Measurements from ENCODE around the gene PGC. TPM values are rescaled to one million over a fixed set of nuclear protein-coding genes. Genes with fewer than 3 reads are reported as not detected.
A peak's percentile ranks its signal among the peaks of the same experiment; 100 is the strongest.

The PGC gene
- total and polyA plus RNA-seq, 2 of the 8 experiments (the other 6 are each of a cell fraction or from before 2014, with no cell fraction given): 0.09 TPM; not detected in 1

- H4K8ac ChIP-seq (ENCODE audit: extremely low read depth, insufficient read depth, low read length): no peak overlapping the region
- H3K9me3 ChIP-seq (ENCODE audit: insufficient read depth in 2 of 2, low read depth in 1 of 2, low read length in 1 of 2): no peaks in the 10 kb centered on the region
- H2AK5ac ChIP-seq (ENCODE audit: low read depth, low read length): no peak overlapping the region
- H3K27ac ChIP-seq (ENCODE audit: low read depth, low read length): no peak overlapping the region
- TF ChIP-seq RXRA (IDR thresholded peaks at IDR 0.05; ENCODE audit: insufficient read depth, low read depth, low read length): no peak
- TF ChIP-seq SIN3A (conservative IDR thresholded peaks at IDR 0.05 in 1 of 2, IDR thresholded peaks at IDR 0.05 in 1 of 2; ENCODE audit: low read depth in 1 of 2, low read length in 2 of 2): 0 out of 4 replicates have a peak, but pooled peaks of 1 of the 2 experiments have one; percentile 13
- no peak overlapping the region for H3K9ac ChIP-seq (replicated peaks in 1 of 4; ENCODE audit: extremely low read depth in 1 of 4, low read depth in 3 of 4, low read length in 3 of 4)
- H3K4me2 ChIP-seq (ENCODE audit: insufficient read depth in 1 of 2, low read depth in 2 of 2, low read length in 2 of 2): peak overlapping the region; percentile 6 to 33; a peak in 1 of 4 replicates
- WGBS, 2 experiments (ENCODE audit: extremely low coverage in 1 of 2, insufficient coverage in 1 of 2, insufficient read length in 1 of 2, insufficient replicate concordance in 2 of 2, low coverage in 1 of 2, low lambda C conversion rate in 2 of 2, missing lambda C conversion rate in 1 of 2): 62% methylated on average over 7 of the region's 7 CpGs; no CpG with 5 or more reads in 1 of the 2 experiments
- no peak overlapping the region for H2BK12ac ChIP-seq (ENCODE audit: low read depth, low read length)
- H2BK20ac ChIP-seq (ENCODE audit: low read length): peak overlapping the region; percentile 80; the same call in 1 of the 2 replicates
- H4K5ac ChIP-seq (ENCODE audit: insufficient read length, low read depth, low read length): peak overlapping the region; percentile 23
- no peak overlapping the region for H3K4ac ChIP-seq (replicated peaks; ENCODE audit: insufficient read length, low read depth, low read length)
- H3K79me1 ChIP-seq (ENCODE audit: low read depth, low read length): no peaks in the 10 kb centered on the region
- no peak for FAIRE-seq
- no peak overlapping the region for H3K14ac ChIP-seq (ENCODE audit: insufficient read length)
- H4K91ac ChIP-seq (replicated peaks; ENCODE audit: insufficient read length, low read length): peak overlapping the region; percentile 78
- H3K4me1 ChIP-seq (replicated peaks in 1 of 4; ENCODE audit: control insufficient read depth in 3 of 4, insufficient read depth in 4 of 4, low read length in 3 of 4): peaks cover 12 to 37% (median 23%) of the 10 kb centered on the region in 4 experiments
- H3K18ac ChIP-seq (ENCODE audit: extremely low read depth, low read length): peak overlapping the region; percentile 75; the same call in 1 of the 2 replicates
- H3K36me3 ChIP-seq (ENCODE audit: control insufficient read depth in 2 of 4, insufficient read depth in 4 of 4, low read length in 3 of 4): no peaks in the 10 kb centered on the region
- peaks cover 0 to 2% of the 10 kb centered on the region in 2 experiments for H4K20me1 ChIP-seq (replicated peaks in 1 of 2; ENCODE audit: control insufficient read depth in 1 of 2, insufficient read depth in 2 of 2, low read length in 2 of 2)
- H2BK5ac ChIP-seq (ENCODE audit: low read depth, low read length): no peak overlapping the region
- no peak overlapping the region for H2AFZ ChIP-seq (ENCODE audit: low read length)
- no peak overlapping the region for H2BK120ac ChIP-seq (replicated peaks; ENCODE audit: low read depth, low read length)
- ChIA-PET POLR2A (ENCODE audit: partially characterized antibody) (no interaction called here), CTCF (ENCODE audit: partially characterized antibody) (interaction anchor here (0.6 to 3.0 kb wide), 3 partner anchors 24 to 362 kb away, joined by 3 to 15 read pairs (median 3); no protein-coding TSS in a partner anchor)
- no peak overlapping the region for H3K23ac ChIP-seq (ENCODE audit: insufficient read length)
- peak overlapping the region; percentile 97; the same call in 1 of the 2 replicates for H2BK15ac ChIP-seq (ENCODE audit: low read length)
- H3K27me3 ChIP-seq (replicated peaks in 1 of 4; ENCODE audit: control insufficient read depth in 3 of 4, extremely low read depth in 1 of 4, insufficient read depth in 3 of 4, low read length in 3 of 4): peaks cover 0 to 4% (median 2%) of the 10 kb centered on the region in 4 experiments; a peak in 3 of 7 replicates
- 0 out of 8 replicates have a peak overlapping the region, but pooled peaks of 1 of the 4 experiments have one; percentile 10 for H3K4me3 ChIP-seq (ENCODE audit: extremely low read depth in 1 of 4, insufficient read depth in 2 of 4, low read depth in 3 of 4, low read length in 4 of 4)
- no peaks in the 10 kb centered on the region for H3K79me2 ChIP-seq (ENCODE audit: control insufficient read depth in 1 of 2, insufficient read depth in 2 of 2, low read length in 2 of 2)
- no peak overlapping the region for H3K56ac ChIP-seq (replicated peaks; ENCODE audit: insufficient read length, low read depth, low read length)
- DNase-seq (ENCODE audit: low read depth in 1 of 2, low spot score in 2 of 2): no peak
- peaks cover 6% of the 10 kb centered on the region; the same call in 1 of the 2 replicates for H3K23me2 ChIP-seq (ENCODE audit: low read depth, low read length)
These were observed 17.6 kb downstream of the PGC start for GRCh38 chr6:41729624-41730023.

All from H1 (cell line).